ENCODE measurements around the gene JAGN1.

GRCh38 chr3:9861201-9861600 lies 29.2 kb upstream of the JAGN1 start:
- no peak for TF ChIP-seq CTCF (IDR thresholded peaks at IDR 0.05; ENCODE audit: low read depth, low read length)
- TF ChIP-seq, protein P1, sequence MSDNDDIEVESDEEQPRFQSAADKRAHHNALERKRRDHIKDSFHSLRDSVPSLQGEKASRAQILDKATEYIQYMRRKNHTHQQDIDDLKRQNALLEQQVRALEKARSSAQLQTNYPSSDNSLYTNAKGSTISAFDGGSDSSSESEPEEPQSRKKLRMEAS (IDR thresholded peaks at IDR 0.05; ENCODE audit: low read depth, low read length) = no peak
- no peak for TF ChIP-seq POLR2A (IDR thresholded peaks at IDR 0.05; ENCODE audit: extremely low read depth, insufficient read length)
- TF ChIP-seq MYC (IDR thresholded peaks at IDR 0.05; ENCODE audit: low read depth, low read length) = no peak

Data from NB4 (cell line).